Measurements from ENCODE around the gene APEX1.
A peak's percentile ranks its signal among the peaks of the same experiment; 100 is the strongest.

Gene APEX1

DNA sequence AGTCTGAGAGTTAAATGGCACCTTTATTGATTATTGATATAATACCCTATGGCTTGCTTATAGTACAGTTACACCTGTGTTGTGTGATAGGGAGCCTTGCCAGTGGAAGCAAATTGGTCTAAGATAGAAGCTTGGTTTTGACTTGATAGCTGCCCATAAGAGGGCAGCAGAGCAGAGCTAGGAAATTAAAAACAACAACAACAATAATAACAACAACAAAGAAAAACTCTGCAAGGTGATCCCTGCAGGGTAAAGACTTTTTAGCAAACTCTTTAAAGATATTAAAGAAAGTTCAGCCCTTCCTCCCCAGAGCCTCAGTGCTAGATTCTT lies 32.3 kb downstream of the APEX1 start:
- no peak overlapping the region for H3K4me3 ChIP-seq (ENCODE audit: low read length)
- no peaks in the 10 kb centered on the region for H3K27me3 ChIP-seq (ENCODE audit: insufficient read depth, low read length)
- no peak overlapping the region for H3K27ac ChIP-seq (ENCODE audit: low read length)
- peaks cover 16% of the 10 kb centered on the region; the same call in 1 of the 2 replicates for H3K4me1 ChIP-seq (ENCODE audit: insufficient read depth, low read length)
- H3K9ac ChIP-seq (ENCODE audit: low read depth, low read length), result no peak overlapping the region
- H3K9me3 ChIP-seq (ENCODE audit: insufficient read depth, low read depth, low read length), result no peaks in the 10 kb centered on the region
- H3K36me3 ChIP-seq (ENCODE audit: insufficient read depth, low read depth, low read length), result no peaks in the 10 kb centered on the region

DNA sequence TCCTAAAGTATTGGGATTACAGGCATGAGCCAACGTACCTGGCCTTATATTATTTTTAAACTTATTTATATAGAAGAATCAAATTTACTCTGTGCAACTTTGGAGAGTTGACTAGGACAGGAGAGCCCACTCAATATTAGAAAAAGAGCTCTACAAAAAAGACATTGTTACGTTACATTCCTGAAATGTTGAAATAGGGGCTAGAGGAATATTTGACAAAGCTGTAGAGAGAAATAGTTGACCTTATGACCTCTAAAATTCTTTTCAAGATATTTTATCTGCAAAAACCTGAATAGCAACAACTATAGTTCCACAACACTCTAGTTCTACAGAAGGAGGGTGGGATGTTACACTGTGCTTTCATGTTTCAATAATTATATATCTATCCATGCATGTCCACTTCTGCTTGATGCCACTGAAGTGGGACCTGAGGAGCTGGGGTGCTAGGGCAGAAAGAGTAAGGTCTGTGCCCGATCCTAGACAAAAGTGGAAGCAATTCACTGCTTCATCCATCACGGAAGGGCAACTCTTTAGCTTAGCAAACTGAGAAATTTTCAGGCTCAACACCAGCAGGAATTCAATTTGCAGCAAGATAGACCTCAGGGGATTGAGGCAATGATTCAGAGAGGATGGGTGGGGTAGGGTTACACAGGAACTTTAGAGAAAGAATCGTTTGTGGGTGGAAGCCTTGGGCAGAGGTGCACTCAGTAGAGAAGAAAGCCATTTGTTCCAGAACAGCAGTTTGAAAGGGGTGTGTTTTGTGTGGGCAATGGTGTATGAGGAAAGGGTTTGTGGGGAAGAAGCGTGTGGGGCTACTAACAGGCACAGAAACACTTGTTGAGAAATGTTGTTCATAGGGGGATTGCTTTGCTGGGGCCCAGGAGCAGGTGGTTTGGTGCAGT lies 34.3 kb downstream of the APEX1 start:
- Histone ChIP-seq H3K36me3 (ENCODE audit: insufficient read depth, low read depth, low read length) (no peaks in the 10 kb centered on the region), H3K4me1 (ENCODE audit: insufficient read depth, low read length) (peaks cover 16% of the 10 kb centered on the region; the same call in 1 of the 2 replicates), H3K27me3 (ENCODE audit: insufficient read depth, low read length) (no peaks in the 10 kb centered on the region), H3K9me3 (ENCODE audit: insufficient read depth, low read depth, low read length) (no peaks in the 10 kb centered on the region), H3K27ac (ENCODE audit: low read length) (no peak overlapping the region), H3K4me3 (ENCODE audit: low read length) (no peak overlapping the region), H3K9ac (ENCODE audit: low read depth, low read length) (no peak overlapping the region)

DNA sequence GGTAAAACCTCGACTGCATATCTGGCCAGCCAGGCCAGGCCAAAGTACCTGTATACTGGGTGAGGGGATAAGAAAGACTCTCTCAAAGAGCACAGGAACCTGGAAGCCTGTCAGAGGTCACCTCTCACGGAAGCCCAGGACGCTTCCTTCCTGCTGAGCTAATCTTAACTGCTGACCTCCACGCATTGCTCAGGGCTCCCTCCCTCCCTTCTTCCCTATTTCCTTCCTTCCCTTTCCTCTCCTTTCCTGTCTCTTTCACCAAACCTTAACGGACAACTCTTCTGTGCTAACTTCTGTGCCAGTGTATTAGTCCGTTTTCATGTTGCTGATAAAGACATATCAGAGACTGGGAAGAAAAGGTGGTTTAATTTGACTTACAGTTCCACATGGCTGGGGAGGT lies 35.5 kb downstream of the APEX1 start:
- no peak overlapping the region for H3K9ac ChIP-seq (ENCODE audit: low read depth, low read length)
- no peaks in the 10 kb centered on the region for H3K36me3 ChIP-seq (ENCODE audit: insufficient read depth, low read depth, low read length)
- no peaks in the 10 kb centered on the region for H3K9me3 ChIP-seq (ENCODE audit: insufficient read depth, low read depth, low read length)
- peaks cover 16% of the 10 kb centered on the region; the same call in 1 of the 2 replicates for H3K4me1 ChIP-seq (ENCODE audit: insufficient read depth, low read length)
- H3K27ac ChIP-seq (ENCODE audit: low read length), result no peak overlapping the region
- H3K27me3 ChIP-seq (ENCODE audit: insufficient read depth, low read length), result no peaks in the 10 kb centered on the region
- no peak overlapping the region for H3K4me3 ChIP-seq (ENCODE audit: low read length)

DNA sequence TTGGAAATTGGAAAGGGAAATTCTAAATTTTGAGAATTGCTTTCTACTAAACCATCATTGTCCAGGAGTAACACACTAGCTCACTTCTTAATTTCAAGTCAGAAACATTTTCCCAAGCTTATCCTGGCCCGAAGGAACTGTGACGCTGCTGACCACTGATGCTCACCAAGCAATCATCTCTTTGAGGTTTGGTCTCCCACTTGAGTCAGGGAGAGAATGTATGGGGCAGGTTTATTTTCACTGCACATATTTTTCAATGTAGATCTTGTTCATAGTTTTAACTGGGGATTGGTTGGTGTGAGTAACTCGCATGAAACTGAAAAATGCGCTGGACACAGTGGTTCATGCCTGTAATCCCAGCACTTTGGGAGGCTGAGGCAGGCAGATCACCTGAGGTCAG lies 37.5 kb downstream of the APEX1 start:
- Histone ChIP-seq H3K27ac (ENCODE audit: low read length) (no peak overlapping the region), H3K4me3 (ENCODE audit: low read length) (no peak overlapping the region), H3K4me1 (ENCODE audit: insufficient read depth, low read length) (peaks cover 11% of the 10 kb centered on the region; the same call in 1 of the 2 replicates), H3K9me3 (ENCODE audit: insufficient read depth, low read depth, low read length) (no peaks in the 10 kb centered on the region), H3K9ac (ENCODE audit: low read depth, low read length) (no peak overlapping the region), H3K27me3 (ENCODE audit: insufficient read depth, low read length) (no peaks in the 10 kb centered on the region), H3K36me3 (ENCODE audit: insufficient read depth, low read depth, low read length) (no peaks in the 10 kb centered on the region)

DNA sequence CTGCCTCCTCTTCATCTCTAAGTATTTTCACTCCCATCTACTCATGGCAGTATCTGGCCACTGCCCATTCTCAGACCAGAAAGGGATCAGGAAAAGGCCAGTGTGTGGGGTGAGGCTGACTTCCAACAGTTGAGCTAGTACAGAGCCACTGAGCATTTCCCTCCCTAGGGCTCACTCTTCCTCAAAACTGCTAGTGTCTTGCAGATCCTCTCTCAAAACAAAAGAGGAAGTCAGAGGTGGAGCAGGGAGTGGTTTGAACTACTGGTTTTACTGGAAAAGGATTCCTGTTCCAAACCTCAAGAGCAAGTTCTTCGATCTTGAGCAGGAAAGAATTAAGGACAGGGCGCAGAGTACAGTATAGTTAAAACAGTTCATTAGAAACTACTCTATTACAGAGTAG lies 38.6 kb downstream of the APEX1 start:
- Histone ChIP-seq H3K27ac (ENCODE audit: low read length) (no peak overlapping the region), H3K36me3 (ENCODE audit: insufficient read depth, low read depth, low read length) (no peaks in the 10 kb centered on the region), H3K9ac (ENCODE audit: low read depth, low read length) (no peak overlapping the region), H3K9me3 (ENCODE audit: insufficient read depth, low read depth, low read length) (no peaks in the 10 kb centered on the region), H3K4me1 (ENCODE audit: insufficient read depth, low read length) (peaks cover 7% of the 10 kb centered on the region; the same call in 1 of the 2 replicates), H3K27me3 (ENCODE audit: insufficient read depth, low read length) (no peaks in the 10 kb centered on the region), H3K4me3 (ENCODE audit: low read length) (no peak overlapping the region)

DNA sequence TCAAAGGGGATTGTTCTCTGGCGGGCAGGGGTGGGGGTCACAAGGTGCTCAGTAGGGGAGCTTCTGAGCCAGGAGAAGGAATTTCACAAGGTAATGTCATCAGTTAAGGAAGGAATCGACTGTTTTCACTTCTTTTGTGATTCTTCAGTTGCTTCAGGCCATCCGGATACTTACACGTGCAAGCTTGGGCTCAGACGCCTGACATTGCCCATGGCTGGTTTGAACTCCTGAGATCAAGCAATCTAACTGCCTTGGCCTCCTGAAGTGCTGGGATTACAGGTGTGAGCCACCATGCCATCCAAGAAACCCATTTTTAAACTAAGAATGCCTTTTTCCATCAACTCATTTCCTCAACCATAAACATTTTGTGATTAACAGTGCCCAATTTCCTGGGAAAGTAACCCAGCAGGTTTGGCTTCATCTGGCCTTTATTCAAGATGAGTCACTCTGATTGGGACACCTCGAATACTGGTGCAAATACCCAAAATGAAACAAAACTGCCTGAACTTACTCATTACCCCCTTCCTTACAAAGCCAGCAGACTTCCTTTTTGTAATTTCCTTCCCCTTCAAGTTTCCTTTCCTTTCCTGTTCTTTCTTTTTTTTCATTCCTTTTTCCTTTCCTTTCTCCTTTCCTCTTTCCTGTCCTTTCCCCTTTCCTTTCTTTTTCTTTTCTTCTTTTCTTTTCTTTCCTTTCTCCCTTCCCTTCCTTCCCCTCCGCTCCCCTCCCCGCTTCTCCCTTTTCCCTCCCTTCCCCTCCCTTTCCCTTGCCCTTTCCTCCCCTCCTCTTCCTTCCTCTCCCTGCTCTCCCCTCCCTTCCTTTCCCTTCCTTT lies 40.1 kb downstream of the APEX1 start:
- peaks cover 15% of the 10 kb centered on the region; the same call in 1 of the 2 replicates for H3K4me1 ChIP-seq (ENCODE audit: insufficient read depth, low read length)

DNA sequence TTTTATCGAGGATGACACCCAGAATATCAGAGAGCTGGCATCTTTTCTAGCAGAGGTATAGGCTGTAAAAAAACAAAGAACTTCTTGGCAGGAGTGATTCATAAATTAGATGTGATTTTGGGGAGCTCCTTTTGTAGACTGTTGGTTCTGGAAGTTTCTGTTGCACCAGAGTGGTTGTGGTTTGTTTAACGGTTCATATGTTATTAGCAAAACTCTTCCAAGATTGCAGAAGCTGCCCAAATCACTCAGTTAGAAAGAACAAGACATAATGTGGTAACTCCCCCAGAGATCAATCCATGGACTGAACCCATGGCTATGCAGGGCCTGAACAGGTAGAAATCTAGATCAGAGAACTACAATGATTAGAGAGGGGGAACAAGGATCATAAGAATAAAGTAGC lies 43.6 kb downstream of the APEX1 start:
- Histone ChIP-seq H3K9me3 (ENCODE audit: insufficient read depth, low read depth, low read length) (no peaks in the 10 kb centered on the region), H3K27ac (ENCODE audit: low read length) (no peak overlapping the region), H3K4me3 (ENCODE audit: low read length) (no peak overlapping the region), H3K4me1 (ENCODE audit: insufficient read depth, low read length) (peaks cover 15% of the 10 kb centered on the region; the same call in 1 of the 2 replicates), H3K27me3 (ENCODE audit: insufficient read depth, low read length) (no peaks in the 10 kb centered on the region), H3K9ac (ENCODE audit: low read depth, low read length) (no peak overlapping the region), H3K36me3 (ENCODE audit: insufficient read depth, low read depth, low read length) (no peaks in the 10 kb centered on the region)

More for the DNA sequence above, 40.1 kb downstream of the APEX1 start:
- H3K36me3 ChIP-seq (ENCODE audit: insufficient read depth, low read depth, low read length), result no peaks in the 10 kb centered on the region
- H3K27ac ChIP-seq (ENCODE audit: low read length), result no peak overlapping the region
- no peak overlapping the region for H3K4me3 ChIP-seq (ENCODE audit: low read length)
- H3K9me3 ChIP-seq (ENCODE audit: insufficient read depth, low read depth, low read length), result no peaks in the 10 kb centered on the region
- no peak overlapping the region for H3K9ac ChIP-seq (ENCODE audit: low read depth, low read length)
- no peaks in the 10 kb centered on the region for H3K27me3 ChIP-seq (ENCODE audit: insufficient read depth, low read length)

DNA sequence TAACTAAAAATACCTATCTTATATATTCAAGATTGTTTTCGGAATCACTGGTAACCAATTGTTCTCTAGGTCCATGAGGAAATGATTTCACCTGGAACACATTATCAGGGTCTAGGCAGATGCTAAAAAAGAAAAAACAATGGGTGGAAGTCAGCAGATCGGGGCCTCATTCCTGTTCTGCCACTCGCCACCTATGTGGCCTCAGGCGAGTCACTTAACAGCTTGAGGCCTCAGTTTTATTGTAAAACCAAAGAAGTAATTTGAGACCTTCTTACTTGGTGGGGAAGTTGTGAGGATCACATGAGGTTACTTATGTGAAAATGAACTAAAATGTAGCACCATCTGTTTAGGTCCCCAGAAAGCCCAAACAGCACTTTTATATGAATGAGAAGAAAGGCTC lies 44.1 kb downstream of the APEX1 start:
- H3K4me3 ChIP-seq (ENCODE audit: low read length), result no peak overlapping the region
- H3K4me1 ChIP-seq (ENCODE audit: insufficient read depth, low read length), result peaks cover 15% of the 10 kb centered on the region; the same call in 1 of the 2 replicates
- H3K9me3 ChIP-seq (ENCODE audit: insufficient read depth, low read depth, low read length), result no peaks in the 10 kb centered on the region
- H3K27me3 ChIP-seq (ENCODE audit: insufficient read depth, low read length), result no peaks in the 10 kb centered on the region
- H3K9ac ChIP-seq (ENCODE audit: low read depth, low read length), result peak overlapping the region; percentile 10; the same call in 1 of the 2 replicates
- H3K36me3 ChIP-seq (ENCODE audit: insufficient read depth, low read depth, low read length), result no peaks in the 10 kb centered on the region
- H3K27ac ChIP-seq (ENCODE audit: low read length), result no peak overlapping the region

DNA sequence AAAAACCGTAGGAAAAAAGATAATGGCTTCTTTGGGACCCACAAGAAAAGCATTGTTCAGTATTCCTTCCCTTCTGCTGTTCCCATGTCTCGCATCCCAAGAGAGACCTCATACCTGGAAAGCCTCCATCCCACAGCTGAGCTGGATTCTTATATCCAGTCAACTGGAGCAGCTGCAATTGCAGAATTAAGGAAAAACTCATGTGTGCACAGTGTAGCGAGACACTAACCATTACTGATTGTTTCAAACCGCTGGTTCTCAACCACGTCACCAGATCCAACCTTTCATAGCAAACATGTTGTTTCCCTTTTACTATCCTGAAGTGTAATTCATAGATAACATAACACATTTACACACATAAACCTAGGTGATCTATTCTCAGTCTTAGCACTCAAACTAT lies 44.9 kb downstream of the APEX1 start:
- H3K36me3 ChIP-seq (ENCODE audit: insufficient read depth, low read depth, low read length), result no peaks in the 10 kb centered on the region
- H3K9me3 ChIP-seq (ENCODE audit: insufficient read depth, low read depth, low read length), result no peaks in the 10 kb centered on the region
- no peak overlapping the region for H3K27ac ChIP-seq (ENCODE audit: low read length)
- H3K9ac ChIP-seq (ENCODE audit: low read depth, low read length), result no peak overlapping the region
- no peak overlapping the region for H3K4me3 ChIP-seq (ENCODE audit: low read length)
- no peaks in the 10 kb centered on the region for H3K27me3 ChIP-seq (ENCODE audit: insufficient read depth, low read length)
- H3K4me1 ChIP-seq (ENCODE audit: insufficient read depth, low read length), result peaks cover 15% of the 10 kb centered on the region; the same call in 1 of the 2 replicates

DNA sequence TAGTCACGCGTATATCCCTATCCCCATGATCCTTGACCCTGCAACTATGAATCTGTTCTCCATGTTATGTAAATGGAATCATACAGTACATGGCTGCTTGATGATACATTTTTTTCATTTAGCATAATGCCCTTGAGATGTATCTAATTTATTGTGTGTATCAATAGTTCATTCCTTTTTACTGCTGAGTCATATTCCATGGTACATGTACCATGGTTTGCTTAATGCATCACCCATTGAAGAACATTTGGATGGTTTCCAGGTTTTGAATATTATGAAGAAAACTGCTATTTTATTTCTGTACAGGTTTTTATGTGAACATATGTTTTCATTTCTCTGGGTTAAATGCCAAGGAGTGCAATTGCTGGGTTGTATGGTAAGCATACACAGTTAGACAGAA lies 46.3 kb downstream of the APEX1 start:
- Histone ChIP-seq H3K36me3 (ENCODE audit: insufficient read depth, low read depth, low read length) (no peaks in the 10 kb centered on the region), H3K9me3 (ENCODE audit: insufficient read depth, low read depth, low read length) (no peaks in the 10 kb centered on the region), H3K4me3 (ENCODE audit: low read length) (no peak overlapping the region), H3K4me1 (ENCODE audit: insufficient read depth, low read length) (peaks cover 15% of the 10 kb centered on the region; the same call in 1 of the 2 replicates), H3K27me3 (ENCODE audit: insufficient read depth, low read length) (no peaks in the 10 kb centered on the region), H3K9ac (ENCODE audit: low read depth, low read length) (no peak overlapping the region), H3K27ac (ENCODE audit: low read length) (no peak overlapping the region)

DNA sequence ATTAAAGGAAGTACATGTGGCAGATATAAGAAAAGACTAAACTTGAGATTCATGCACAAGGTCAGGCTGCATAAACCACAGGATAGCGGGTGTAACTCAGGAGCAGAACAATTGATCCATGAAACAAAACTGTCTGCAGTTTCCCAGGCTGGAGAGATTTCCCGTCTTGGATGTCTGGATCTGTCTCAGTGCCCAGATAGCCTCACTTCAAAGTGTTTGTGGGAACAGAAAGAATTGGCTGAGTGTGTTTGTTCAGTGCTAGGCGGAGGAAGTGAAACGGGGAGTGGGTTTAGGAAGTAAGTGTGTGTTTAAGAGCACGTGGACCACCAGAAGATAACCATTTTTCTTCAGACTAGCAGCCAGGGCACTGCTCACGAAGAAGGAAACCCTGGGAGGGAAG lies 48.9 kb downstream of the APEX1 start:
- Histone ChIP-seq H3K4me1 (ENCODE audit: insufficient read depth, low read length) (peaks cover 10% of the 10 kb centered on the region; the same call in 1 of the 2 replicates), H3K27ac (ENCODE audit: low read length) (no peak overlapping the region), H3K9ac (ENCODE audit: low read depth, low read length) (no peak overlapping the region), H3K4me3 (ENCODE audit: low read length) (no peak overlapping the region), H3K27me3 (ENCODE audit: insufficient read depth, low read length) (no peaks in the 10 kb centered on the region), H3K9me3 (ENCODE audit: insufficient read depth, low read depth, low read length) (no peaks in the 10 kb centered on the region), H3K36me3 (ENCODE audit: insufficient read depth, low read depth, low read length) (no peaks in the 10 kb centered on the region)
